Upper lobe of right lung (tissue), 1 donor: ENCODE measurements around the gene KCTD21. TPM values are rescaled to one million over a fixed set of nuclear protein-coding genes. Genes with fewer than 3 reads are reported as not detected.

Experiments
- ATAC-seq: fragments of 200-7000 bp; cut with Tn5 transposase; one replicate; pipeline ENCODE4 v1.9.1; 2020; ENCODE audit warnings: mild to moderate bottlenecking, moderate library complexity
- DNase-seq: peaks from one replicate; pipeline ENCODE4 v3.0.0-alpha.2; 2020
- H3K27ac ChIP-seq: fragments of 200-600 bp; one replicate; pipeline ENCODE4 v1.8.0; 2022
- H3K27me3 ChIP-seq: fragments of 200-600 bp; one replicate; pipeline ENCODE4 v1.8.0; 2022; ENCODE audit warnings: mild to moderate bottlenecking
- H3K36me3 ChIP-seq: fragments of 200-600 bp; one replicate; pipeline ENCODE4 v1.8.0; 2022
- H3K4me1 ChIP-seq: fragments of 200-600 bp; one replicate; pipeline ENCODE4 v1.8.0; 2022
- H3K4me3 ChIP-seq: fragments of 200-600 bp; one replicate; pipeline ENCODE4 v1.8.0; 2022; ENCODE audit warnings: mild to moderate bottlenecking
- H3K9me3 ChIP-seq: fragments of 200-600 bp; one replicate; pipeline ENCODE4 v1.8.0; 2022
- CTCF ChIP-seq: fragments of 200-600 bp; IDR thresholded peaks from one replicate; pipeline ENCODE4 v1.8.0; 2022; ENCODE audit warnings: antibody characterized with exemption
- intact Hi-C: fragments of 100-400 bp; cut with DNase I; formaldehyde crosslinking; loops from one replicate; pipeline ENCODE4 v1.11.0; 2022
- total RNA-seq: library from RNA; stranded (reverse); fragmentation: NEBNext Ultra II Directional; extraction: Animal tissue kit (Norgen Biotek cat#: 25700); gene quantifications from one replicate; pipeline ENCODE4 v1.2.1, GENCODE V29; 2021
- donor health status: DM: no; HTN: yes; CAD: no; lungs with severe emphysema.

Gene KCTD21
- total RNA-seq, 1 donor from 2014 or later: 10.9 TPM

GRCh38 chr11:78166855-78167469 lies 21.5 kb downstream of the KCTD21 start:
- Histone ChIP-seq H3K27ac (no peak overlapping the region), H3K4me1 (peaks cover 11% of the 10 kb centered on the region), H3K9me3 (no peaks in the 10 kb centered on the region), H3K27me3 (no peaks in the 10 kb centered on the region), H3K4me3 (no peak overlapping the region), H3K36me3 (peaks cover 2% of the 10 kb centered on the region)
- no peak for TF ChIP-seq CTCF
- ATAC-seq (no peak), DNase-seq (no peak)
- intact Hi-C loops: no loop called here

- DNase-seq: no peak
- ATAC-seq: no peak
- H3K9me3 ChIP-seq: no peaks in the 10 kb centered on the region
- peaks cover 11% of the 10 kb centered on the region for H3K4me1 ChIP-seq
- H3K27me3 ChIP-seq: no peaks in the 10 kb centered on the region
- no peak for TF ChIP-seq CTCF
- no peak overlapping the region for H3K27ac ChIP-seq
- intact Hi-C loops: no loop called here
- H3K36me3 ChIP-seq: no peaks in the 10 kb centered on the region
- no peak overlapping the region for H3K4me3 ChIP-seq
Measured at GRCh38 chr11:78164471-78164870, 24.0 kb downstream of the KCTD21 start.

GRCh38 chr11:78163828-78164227 lies 24.6 kb downstream of the KCTD21 start:
- intact Hi-C loops: no loop called here
- DNase-seq (no peak), ATAC-seq (no peak)
- H3K36me3 ChIP-seq: no peaks in the 10 kb centered on the region
- H3K4me3 ChIP-seq: no peak overlapping the region
- H3K4me1 ChIP-seq: peaks cover 10% of the 10 kb centered on the region
- no peak for TF ChIP-seq CTCF
- no peak overlapping the region for H3K27ac ChIP-seq
- H3K9me3 ChIP-seq: no peaks in the 10 kb centered on the region
- no peaks in the 10 kb centered on the region for H3K27me3 ChIP-seq

GRCh38 chr11:78161962-78162371 lies 26.5 kb downstream of the KCTD21 start:
- no peak for DNase-seq
- H3K27ac ChIP-seq: no peak overlapping the region
- H3K36me3 ChIP-seq: no peaks in the 10 kb centered on the region
- intact Hi-C loops: no loop called here
- H3K27me3 ChIP-seq: no peaks in the 10 kb centered on the region
- H3K4me1 ChIP-seq: no peaks in the 10 kb centered on the region
- ATAC-seq: no peak
- no peak overlapping the region for H3K4me3 ChIP-seq
- TF ChIP-seq CTCF: no peak
- no peaks in the 10 kb centered on the region for H3K9me3 ChIP-seq

GRCh38 chr11:78161346-78161745 lies 27.1 kb downstream of the KCTD21 start:
- Histone ChIP-seq H3K36me3 (no peaks in the 10 kb centered on the region), H3K9me3 (no peaks in the 10 kb centered on the region), H3K4me3 (no peak overlapping the region), H3K4me1 (no peaks in the 10 kb centered on the region), H3K27me3 (no peaks in the 10 kb centered on the region), H3K27ac (no peak overlapping the region)
- intact Hi-C loops: no loop called here
- DNase-seq (no peak), ATAC-seq (no peak)
- TF ChIP-seq CTCF: no peak

GRCh38 chr11:78160557-78160956 lies 27.9 kb downstream of the KCTD21 start:
- H3K4me1 ChIP-seq: no peaks in the 10 kb centered on the region
- intact Hi-C loops: no loop called here

More at GRCh38 chr11:78160557-78160956, 27.9 kb downstream of the KCTD21 start:
- H3K27me3 ChIP-seq: no peaks in the 10 kb centered on the region
- no peak overlapping the region for H3K4me3 ChIP-seq
- no peaks in the 10 kb centered on the region for H3K9me3 ChIP-seq
- no peak for DNase-seq
- no peak overlapping the region for H3K27ac ChIP-seq
- no peaks in the 10 kb centered on the region for H3K36me3 ChIP-seq
- no peak for TF ChIP-seq CTCF
- ATAC-seq: no peak
